Testis (tissue), 3 donors: ENCODE results near the gene KIFAP3. TPM values are rescaled to one million over a fixed set of nuclear protein-coding genes. Genes with fewer than 3 reads are reported as not detected.

Experiments
- DNase-seq: peaks from one replicate; pipeline ENCODE4 v3.0.0-alpha.2; 2019
- H3K27ac ChIP-seq, 2 donors: fragments of 200-600 bp; sonication (generic); one replicate each; pipeline ENCODE4 v1.5.1; 2019
- H3K27me3 ChIP-seq: fragments of 200-600 bp; sonication (generic); one replicate; pipeline ENCODE4 v1.5.1; 2019
- H3K36me3 ChIP-seq: fragments of 200-600 bp; sonication (generic); one replicate; pipeline ENCODE4 v1.5.1; 2017; ENCODE audit warnings: low read depth; ENCODE audit errors: missing control alignments
- H3K4me1 ChIP-seq: fragments of 200-600 bp; sonication (generic); one replicate; pipeline ENCODE4 v1.5.1; 2019
- H3K4me3 ChIP-seq, 2 donors: fragments of 200-600 bp; sonication (generic); one replicate each; pipeline ENCODE4 v1.5.1; 2017 to 2019
- H3K9me3 ChIP-seq: fragments of 200-600 bp; sonication (generic); one replicate; pipeline ENCODE4 v1.5.1; 2017
- POLR2A ChIP-seq: fragments of 450-650 bp; IDR thresholded peaks from one replicate; pipeline ENCODE4 v1.6.1; 2017; ENCODE audit warnings: antibody characterized with exemption, mild to moderate bottlenecking, moderate library complexity
- WGBS, 2 donors: methylation state at CpG; one replicate each; pipeline ENCODE4 v1.1.5; 2018; 5-methylcytosine and 5-hydroxymethylcytosine counted together
- intact Hi-C: fragments of 100-400 bp; cut with DNase I; formaldehyde crosslinking; loops from one replicate; pipeline ENCODE4 v1.15.1; 2023; ENCODE audit warnings: low total_unique reads
- polyA plus RNA-seq: library from polyadenylated mRNA; stranded (reverse); fragments of 350-450 nt; fragmentation: Illumina TruSeq; extraction: RNeasy Lipid Tissue Mini Kit (QIAGEN cat#74804); gene quantifications from one replicate; pipeline ENCODE4 v1.2.3, GENCODE V29; 2014; ENCODE audit warnings: low read depth, low replicate concordance; ENCODE audit not compliant: insufficient read depth
- total RNA-seq, 2 donors: library from RNA; depleted of rRNA; stranded (reverse); fragments of >200 nt; gene quantifications; one replicate each; pipeline ENCODE4 v1.2.3, GENCODE V29; 2016
- TF ChIP-seq, protein P1 (sequence below), 3 experiments: fragments of 450-650 bp in 2 of 3; fragments of 200-600 bp in 1 of 3; sonication (generic) in 1 of 3; IDR thresholded peaks; one replicate each; pipeline ENCODE4 v1.5.1; 2016 to 2019; ENCODE audit warnings: antibody characterized with exemption in 3 of 3, mild to moderate bottlenecking in 2 of 3, moderate library complexity in 1 of 3

KIFAP3 gene
- total and polyA plus RNA-seq, 3 donors from 2014 or later: 52.9 to 80.8 (median 60.6) TPM

DNA sequence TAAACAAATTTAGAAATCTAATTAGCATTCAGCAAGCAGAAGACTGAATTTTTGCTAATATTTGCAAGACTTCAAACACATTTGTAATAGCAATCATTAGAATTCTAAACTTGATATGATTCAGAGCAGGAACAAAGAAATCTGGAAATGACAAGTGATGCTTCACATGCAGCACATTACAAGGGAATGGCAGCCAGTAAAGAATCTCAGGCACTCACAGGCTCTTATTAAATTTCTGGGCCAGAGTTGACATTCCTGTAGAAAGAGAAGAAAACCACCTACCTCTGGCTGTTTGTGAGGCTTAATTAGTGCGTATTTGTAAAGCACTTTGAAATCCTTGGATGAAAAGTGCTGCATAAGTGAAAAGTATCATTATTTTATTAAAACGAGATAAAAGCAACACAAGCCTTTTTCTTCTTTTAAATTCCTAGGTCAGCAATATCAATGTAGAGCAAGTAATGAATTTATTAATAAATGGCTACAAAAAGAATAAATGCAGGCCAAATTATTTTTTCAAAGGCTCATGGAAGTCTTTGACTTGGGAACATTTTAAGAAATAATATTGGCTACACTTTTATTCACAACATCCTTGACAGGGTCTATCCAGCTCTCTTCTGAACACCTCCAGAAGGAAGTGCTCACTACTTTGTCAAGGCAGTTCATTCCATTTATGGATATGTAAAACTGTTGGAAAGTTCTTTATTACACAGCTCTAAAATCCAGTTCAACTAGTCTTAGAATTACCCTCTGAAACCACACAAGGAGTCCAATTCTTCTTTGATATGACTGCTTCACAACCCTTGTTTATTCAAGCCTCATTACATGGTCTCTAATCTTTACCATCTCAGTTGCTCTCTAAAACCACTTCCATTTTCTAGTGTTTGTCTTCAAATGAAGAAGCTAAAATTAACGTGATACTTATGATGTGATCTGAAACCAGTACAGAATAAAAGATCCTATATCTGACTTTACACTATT is 148.7 kb downstream of the KIFAP3 start:
- Histone ChIP-seq H3K9me3 (no peaks in the 10 kb centered on the region), H3K27ac (no peak overlapping the region), H3K4me1 (no peaks in the 10 kb centered on the region), H3K36me3 (no peaks in the 10 kb centered on the region), H3K27me3 (no peaks in the 10 kb centered on the region), H3K4me3 (no peak overlapping the region)
- no peak for DNase-seq
- intact Hi-C loops: no loop called here
- no peak for TF ChIP-seq POLR2A
- TF ChIP-seq, protein P1, sequence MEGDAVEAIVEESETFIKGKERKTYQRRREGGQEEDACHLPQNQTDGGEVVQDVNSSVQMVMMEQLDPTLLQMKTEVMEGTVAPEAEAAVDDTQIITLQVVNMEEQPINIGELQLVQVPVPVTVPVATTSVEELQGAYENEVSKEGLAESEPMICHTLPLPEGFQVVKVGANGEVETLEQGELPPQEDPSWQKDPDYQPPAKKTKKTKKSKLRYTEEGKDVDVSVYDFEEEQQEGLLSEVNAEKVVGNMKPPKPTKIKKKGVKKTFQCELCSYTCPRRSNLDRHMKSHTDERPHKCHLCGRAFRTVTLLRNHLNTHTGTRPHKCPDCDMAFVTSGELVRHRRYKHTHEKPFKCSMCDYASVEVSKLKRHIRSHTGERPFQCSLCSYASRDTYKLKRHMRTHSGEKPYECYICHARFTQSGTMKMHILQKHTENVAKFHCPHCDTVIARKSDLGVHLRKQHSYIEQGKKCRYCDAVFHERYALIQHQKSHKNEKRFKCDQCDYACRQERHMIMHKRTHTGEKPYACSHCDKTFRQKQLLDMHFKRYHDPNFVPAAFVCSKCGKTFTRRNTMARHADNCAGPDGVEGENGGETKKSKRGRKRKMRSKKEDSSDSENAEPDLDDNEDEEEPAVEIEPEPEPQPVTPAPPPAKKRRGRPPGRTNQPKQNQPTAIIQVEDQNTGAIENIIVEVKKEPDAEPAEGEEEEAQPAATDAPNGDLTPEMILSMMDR (IDR thresholded peaks at IDR 0.05): no peak
- 50 to 62% methylated on average over 3 of the region's 3 CpGs for WGBS, 2 donors

DNA sequence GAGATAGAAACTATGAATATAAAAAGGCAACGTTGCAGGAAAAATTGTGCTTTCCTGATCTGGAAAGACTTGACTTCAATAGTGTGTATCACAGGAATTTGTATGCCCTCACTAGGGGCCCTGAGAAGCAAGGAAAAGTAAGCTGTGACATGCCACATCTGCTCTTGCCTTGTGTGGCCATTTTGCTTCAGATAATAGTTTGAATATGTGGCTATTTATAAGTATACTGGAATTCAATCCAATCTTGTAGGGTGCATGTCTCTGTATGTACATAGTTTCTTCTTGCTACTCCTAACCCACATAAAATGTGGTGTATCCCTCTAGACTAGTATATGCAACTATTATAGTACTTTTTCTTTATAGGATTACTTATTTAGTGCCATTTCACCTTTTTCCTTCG is 149.7 kb downstream of the KIFAP3 start:
- Histone ChIP-seq H3K4me3 (no peak overlapping the region), H3K27ac (no peak overlapping the region), H3K27me3 (no peaks in the 10 kb centered on the region), H3K9me3 (no peaks in the 10 kb centered on the region), H3K4me1 (no peaks in the 10 kb centered on the region), H3K36me3 (no peaks in the 10 kb centered on the region)
- no peak for DNase-seq
- TF ChIP-seq POLR2A: no peak
- TF ChIP-seq, protein P1 (IDR thresholded peaks at IDR 0.05): no peak
- intact Hi-C loops: no loop called here
- 63 to 65% methylated on average over 2 of the region's 2 CpGs for WGBS, 2 donors

DNA sequence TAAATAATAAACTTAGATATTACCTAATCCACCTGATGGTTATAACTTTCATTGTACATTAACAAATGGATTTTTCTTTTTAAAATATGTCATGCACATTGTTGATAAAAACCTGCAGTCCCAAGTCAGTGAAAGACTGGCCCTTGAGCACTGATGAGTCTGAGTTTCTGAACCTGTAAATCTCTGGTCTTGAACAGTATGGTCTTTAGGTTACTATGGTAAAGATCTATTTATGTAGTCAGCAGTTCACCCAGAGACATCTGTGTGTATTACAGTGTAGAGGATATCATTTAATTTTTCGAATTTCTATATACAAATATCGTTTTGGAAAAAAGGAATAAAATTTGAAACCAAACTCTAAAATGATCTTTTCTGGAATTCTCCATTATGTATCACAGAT is 150.4 kb downstream of the KIFAP3 start:
- DNase-seq: no peak
- WGBS, 2 donors: 96 to 99% methylated on average over 2 of the region's 2 CpGs
- Histone ChIP-seq H3K27me3 (no peaks in the 10 kb centered on the region), H3K27ac (no peak overlapping the region), H3K4me3 (no peak overlapping the region), H3K9me3 (no peaks in the 10 kb centered on the region), H3K4me1 (no peaks in the 10 kb centered on the region), H3K36me3 (no peaks in the 10 kb centered on the region)
- TF ChIP-seq, protein P1 (IDR thresholded peaks at IDR 0.05): no peak
- no peak for TF ChIP-seq POLR2A
- intact Hi-C loops: no loop called here

DNA sequence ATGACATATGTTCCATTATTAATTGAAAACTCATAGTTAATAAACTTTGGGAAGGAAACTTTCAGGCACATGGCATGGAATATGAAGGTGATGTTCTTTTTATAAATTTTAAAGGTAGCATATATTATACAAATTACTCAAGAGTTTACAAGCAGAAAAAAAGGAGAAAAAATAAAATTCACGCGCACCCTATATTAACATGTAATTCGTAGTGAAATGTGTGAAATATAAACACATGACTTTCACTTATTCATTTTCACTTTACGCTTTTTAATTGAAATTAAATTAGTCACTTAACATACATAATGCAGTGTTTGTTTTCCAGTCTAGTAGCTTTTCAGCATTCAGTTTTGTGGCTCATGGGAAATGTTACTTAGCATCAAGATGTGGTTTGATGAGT is 153.4 kb downstream of the KIFAP3 start:
- no peaks in the 10 kb centered on the region for H3K4me1 ChIP-seq
- TF ChIP-seq POLR2A: no peak
- TF ChIP-seq, protein P1 (IDR thresholded peaks at IDR 0.05): no peak
- intact Hi-C loops: no loop called here
- no peak for DNase-seq
- H3K9me3 ChIP-seq: no peaks in the 10 kb centered on the region
- WGBS, 2 donors: 94 to 97% methylated on average over 4 of the region's 4 CpGs
- H3K36me3 ChIP-seq: no peaks in the 10 kb centered on the region
- H3K4me3 ChIP-seq: no peak overlapping the region
- no peaks in the 10 kb centered on the region for H3K27me3 ChIP-seq
- no peak overlapping the region for H3K27ac ChIP-seq
